ENCODE measurements around the gene PRPF40B.

PRPF40B gene

DNA sequence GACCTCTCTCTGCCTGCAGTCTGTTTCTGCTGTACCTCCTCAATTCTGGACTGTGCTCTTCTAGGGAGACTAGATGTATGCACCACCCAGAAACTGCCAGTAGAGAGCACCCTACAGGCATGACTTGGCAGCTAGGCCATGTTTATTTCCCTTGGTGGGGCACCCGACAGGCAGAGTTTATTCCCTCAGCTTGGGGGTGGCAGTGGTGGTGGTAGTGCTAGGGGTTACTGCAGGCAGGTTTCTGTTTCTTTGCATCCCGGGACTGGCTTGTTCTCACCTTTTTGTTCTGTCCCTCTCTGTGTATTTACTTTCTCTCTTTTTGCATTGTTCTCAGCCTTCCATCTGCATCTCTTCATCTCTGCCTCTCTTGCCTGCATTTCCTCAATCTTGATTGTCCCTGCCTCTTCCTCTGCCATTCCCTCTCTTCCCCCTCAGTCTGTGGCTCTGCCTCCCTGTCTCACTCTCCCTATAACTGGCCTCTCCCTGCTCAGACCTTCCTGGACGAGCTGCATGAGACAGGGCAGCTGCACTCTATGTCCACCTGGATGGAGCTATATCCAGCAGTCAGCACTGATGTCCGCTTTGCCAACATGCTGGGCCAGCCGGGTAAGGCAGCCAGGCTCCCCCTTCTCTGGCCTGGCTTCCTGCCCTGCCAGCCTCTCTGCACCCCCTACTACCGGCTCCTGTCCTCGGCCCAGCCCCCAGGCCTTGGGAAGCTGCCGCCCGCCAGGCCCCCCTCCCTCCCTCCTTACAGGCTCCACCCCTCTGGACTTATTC, 13.8 kb downstream of the PRPF40B start:
- DNase-seq = peak; percentile 47

GRCh38 chr12:49641748-49642369, 18.5 kb downstream of the PRPF40B start:
- DNase-seq = no peak

DNA sequence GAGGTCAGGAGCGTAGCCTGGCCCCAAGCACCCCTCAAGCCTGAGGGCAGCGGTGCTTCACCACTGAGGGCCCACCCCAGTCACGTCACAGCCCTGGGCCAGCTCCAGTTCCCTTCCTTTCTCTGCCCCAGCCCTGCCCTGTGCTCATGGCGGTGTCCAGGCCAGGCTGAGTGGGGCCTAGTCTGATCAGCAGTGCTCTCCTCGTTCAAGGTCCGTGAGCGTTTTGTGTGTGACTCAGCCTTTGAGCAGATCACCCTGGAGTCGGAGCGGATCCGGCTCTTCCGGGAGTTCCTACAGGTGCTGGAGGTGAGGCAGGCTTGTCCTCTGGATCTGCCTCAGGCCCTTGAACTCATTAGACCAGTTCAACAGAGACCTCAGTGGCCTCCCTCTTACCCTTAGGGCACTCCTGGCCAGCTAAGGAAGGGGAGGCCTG, 19.0 kb downstream of the PRPF40B start:
- no peak for DNase-seq

GRCh38 chr12:49643135-49643534, 19.8 kb downstream of the PRPF40B start:
- DNase-seq = no peak

DNA sequence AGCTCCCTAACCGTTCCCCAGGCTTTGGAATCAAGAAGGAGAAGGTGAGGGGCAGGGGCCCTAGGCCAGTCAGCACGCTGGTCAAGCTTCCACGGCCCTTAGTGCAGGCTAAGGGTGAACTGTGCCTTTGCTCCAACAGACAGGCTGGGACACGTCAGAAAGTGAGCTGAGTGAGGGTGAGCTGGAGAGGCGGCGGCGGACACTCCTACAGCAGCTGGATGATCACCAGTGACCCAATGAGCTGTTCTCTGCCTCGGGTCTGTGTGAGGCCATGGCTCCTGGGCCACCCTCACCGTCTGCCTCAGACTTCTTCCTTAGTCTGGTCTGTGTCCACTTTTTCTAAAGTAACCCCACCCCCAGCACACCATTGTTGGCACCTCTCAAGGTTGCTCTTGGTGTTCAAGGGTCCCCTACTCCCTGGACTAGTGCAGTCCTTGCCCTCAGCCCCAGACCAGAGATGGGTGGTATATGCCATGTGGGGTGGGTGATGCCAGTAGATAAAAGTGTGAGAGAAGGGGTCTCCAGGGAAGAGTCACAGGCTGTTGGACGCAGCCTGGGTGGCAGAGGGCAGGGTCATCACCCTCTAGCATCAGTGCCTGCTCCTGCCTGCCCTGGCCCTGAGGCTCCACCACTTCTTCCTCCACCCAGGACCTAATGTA, 20.7 kb downstream of the PRPF40B start:
- no peak for DNase-seq

DNA sequence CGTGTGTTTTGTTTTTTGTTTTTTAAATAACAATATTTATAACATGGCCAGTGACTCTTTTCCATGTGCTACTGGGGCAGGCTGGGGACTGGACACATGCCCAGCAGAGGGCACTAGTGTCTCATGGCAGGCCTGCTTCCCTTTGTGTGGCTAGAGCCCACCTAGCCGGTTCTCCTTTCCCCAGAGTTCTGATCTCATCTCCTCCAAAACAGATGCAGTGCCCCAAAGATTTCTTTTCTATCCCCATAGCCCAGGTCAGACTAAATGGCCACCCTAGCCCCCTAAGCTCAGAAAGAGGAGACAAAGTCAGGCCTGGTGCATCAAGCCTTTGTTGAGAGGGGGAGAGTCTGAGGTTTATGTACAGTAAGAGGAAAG, 21.2 kb downstream of the PRPF40B start:
- DNase-seq = peak; percentile 70

DNA sequence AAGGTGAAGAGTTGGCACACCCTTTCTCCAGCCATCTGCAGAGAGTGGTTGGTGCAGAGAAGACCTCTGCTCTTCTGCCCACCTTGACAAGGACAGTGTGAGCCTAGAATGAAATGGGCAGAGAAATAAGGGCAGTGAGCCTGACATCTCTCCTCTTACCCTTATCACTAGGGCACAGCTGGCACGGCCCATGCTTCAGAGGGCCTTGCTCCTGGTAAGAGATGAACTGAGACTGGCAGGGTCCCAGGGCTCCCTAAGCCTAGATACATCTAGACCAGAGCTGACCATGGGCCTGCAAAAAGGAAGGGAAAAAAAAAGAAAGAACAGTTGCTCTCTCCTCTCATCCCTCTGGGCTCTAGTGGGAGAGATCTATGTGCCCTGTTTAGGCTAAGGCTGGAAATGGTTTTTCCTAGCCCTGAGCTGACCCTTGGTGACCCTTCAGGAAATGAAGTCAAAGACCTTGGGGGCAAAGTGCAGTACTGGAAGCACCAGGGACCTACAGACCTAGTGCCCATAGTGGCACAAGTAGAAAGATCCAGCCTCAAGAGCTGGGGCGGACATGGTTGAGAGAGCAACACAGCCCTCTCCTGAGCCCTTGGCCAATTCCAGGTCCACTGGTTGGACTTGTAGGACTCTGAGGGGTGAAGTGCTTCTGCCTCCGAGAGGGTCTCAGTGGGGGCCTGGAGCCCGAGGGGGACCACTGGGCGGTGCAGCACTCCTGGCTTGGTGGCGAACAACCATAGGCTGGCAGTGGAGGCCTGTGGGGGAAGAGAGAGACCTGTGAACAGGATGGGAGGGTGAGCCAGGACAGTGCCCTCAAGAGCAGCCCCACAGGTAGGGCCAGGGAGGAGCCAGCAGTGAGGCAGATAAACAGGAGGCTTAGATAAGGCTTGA, 22.0 kb downstream of the PRPF40B start:
- DNase-seq = no peak

GRCh38 chr12:49646331-49646830, 23.0 kb downstream of the PRPF40B start:
- DNase-seq = no peak

DNA sequence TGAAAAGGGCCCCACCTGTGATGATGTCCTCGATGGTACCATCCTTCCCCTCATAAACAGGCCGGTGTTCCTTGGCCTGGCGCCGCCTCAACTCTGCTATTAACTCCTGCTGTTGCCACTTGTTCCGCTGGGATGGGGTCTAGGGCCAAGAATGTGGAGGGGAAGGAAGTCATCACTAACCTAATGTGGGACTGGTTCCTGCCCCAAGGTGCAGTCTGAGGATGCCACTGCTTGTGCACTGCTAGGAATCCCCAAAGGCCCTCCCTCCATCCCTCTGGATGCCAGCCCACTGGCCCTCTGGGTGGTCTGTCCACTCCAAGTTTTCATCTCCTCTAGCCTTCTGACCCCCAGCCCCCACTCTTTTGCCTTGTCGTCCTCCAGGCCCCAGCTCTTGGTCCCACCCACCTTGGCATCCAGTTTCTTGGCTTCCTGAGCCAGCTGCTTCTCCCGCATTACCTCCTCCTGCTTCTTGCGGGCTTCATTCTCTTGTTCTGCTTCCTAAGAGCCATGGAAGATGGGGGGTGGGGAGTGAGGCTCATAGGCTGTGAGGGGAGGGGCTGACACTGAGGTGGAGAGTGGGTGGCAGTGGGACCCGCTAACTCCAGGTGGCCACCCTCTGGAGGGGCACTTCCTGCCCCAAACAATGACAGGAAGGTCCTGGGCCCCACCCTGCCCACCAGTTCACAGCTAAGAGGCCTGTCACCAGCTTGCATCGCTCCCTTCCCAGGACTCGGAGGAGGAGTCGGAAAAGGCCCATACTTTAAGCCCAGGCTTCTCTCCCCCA, 23.7 kb downstream of the PRPF40B start:
- DNase-seq = no peak

DNA sequence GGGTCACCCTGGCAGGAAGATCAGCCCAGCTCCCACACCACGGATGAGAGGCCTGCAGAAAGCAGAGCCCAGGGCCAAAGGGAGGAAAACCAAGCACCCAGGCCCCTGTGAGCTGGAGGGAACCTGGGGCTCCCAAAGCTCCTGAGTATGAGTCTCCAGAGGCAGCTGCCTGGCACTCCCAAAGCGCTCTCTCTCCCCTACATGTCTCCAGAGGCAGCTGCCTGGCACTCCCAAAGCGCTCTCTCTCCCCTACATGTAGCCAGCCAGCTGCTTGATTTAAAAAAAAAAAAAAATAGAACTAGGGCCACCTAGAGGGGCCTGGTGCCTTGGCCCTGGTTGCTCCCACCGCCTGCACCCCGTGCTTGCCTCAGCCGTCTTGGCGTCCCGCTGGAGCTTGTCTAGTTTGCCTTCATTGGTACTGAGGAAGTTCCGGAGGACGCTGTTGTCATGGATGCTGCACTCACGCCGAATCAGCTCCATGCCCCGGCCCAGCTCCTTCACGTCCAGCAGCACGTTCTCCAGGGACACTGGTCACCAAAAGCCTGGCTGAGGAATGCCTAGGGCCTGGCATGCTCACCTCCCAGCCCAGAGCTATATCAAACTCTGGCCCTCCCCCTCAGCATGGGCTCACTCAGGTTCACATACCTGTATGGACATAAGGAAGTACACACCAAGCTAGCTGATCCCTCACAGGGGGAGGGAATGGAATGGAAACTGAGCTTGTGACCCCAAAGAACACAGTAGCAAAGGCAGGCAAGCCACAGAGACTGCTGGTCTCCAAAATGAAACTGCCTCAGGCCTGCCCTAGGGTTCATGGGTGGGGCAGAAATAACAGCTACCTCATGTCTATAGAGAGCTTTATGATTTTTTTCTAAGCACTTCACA, 24.7 kb downstream of the PRPF40B start:
- no peak for DNase-seq

GRCh38 chr12:49648712-49649003, 25.3 kb downstream of the PRPF40B start:
- no peak for DNase-seq

- DNase-seq = no peak
These were observed 26.1 kb downstream of the PRPF40B start for GRCh38 chr12:49649445-49649844.

- DNase-seq = no peak
These were observed 26.5 kb downstream of the PRPF40B start for GRCh38 chr12:49649892-49650291.

- DNase-seq = no peak
These were observed 28.5 kb downstream of the PRPF40B start for GRCh38 chr12:49651855-49652254.

DNA sequence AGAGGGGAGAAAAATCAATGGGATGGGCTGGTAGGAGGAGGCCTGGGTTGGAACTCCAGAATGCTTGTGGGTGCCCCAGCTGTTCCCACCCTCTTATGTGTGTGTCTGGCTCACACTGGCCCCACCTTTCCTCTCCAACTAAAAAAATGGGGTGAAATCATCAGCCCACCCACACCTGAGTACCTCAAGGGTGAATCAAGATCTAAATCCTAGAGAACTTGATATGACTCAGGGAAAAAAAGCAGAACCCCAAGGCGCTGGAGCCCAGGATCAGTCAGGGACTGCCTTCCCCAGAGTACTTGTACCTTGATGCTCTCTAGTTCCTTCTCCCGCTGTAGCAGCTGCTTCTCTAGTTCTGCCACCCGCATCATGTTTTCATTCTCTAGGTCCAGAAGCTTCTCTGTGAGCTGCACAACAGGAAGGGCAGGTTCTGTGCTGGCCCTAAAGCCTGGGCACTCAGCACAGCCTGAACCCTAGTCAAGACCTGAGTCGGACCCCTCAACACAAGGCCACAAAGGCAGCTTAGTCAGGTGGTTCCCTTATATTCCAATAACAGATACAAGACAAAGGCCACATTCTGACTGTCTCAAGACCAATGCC, 29.7 kb downstream of the PRPF40B start:
- DNase-seq = no peak

- DNase-seq = no peak
These were observed 31.4 kb downstream of the PRPF40B start for GRCh38 chr12:49654715-49655114.

- DNase-seq = no peak
These were observed 32.4 kb downstream of the PRPF40B start for GRCh38 chr12:49655595-49656236.

DNA sequence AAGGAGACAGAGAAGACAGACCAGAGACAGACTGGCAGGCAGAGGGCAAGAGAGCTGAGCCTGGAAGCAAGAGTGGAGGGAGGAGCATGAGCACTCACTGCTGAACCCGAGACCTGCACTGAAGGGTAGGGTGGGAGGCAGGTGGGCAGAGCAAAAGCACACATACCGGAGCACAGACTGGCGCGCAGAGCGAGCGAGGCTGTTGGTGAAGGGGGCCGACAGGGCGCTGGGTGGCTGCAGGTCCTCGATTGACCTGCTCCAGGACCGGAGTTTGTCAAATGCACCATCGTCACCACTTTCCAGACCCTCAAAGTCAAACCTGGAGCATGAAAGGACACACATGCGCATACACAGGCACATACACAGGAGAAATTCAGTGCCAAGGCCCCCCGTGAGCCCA, 34.9 kb downstream of the PRPF40B start:
- DNase-seq = no peak

DNA sequence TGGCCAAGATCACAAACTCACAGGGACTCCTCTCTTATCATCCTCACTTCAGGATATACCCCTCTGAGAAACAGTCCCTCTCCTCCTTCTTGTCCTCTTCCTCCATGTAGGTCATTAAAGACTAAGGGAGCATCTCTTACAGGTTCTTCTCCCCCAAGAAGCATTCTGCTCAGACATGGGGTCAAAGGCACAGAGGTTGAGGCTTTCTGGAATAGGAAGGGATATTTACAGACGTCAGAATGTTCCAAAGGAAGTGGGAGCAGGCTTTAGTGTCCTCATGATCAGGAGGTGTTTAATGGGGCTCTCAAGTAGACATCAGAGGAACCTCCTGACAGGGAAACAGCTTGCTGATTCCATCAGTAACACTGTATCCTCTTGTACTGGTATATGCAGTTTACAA, 36.4 kb downstream of the PRPF40B start:
- DNase-seq = no peak

DNA sequence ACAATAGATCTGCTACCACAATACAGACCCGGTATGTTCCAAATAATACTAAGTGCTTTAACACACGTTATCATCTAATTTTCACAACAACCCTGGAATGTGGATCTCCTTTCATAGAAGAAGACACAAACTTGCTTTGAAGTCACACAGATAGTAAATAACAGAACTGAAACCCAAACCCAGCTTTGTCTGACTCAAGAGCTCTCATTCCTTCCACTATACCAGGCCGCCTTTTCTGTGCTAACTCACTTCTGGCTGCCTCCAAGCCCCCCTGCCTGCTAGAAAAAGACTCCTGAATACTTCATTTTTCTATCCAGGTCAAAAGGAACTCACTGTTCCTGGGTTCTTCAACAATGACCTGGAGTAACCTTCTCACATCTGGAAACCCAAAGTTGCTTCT, 37.8 kb downstream of the PRPF40B start:
- DNase-seq = no peak
